ENCODE data around the gene SALL1.

The SALL1 gene

GRCh38 chr16:51156807-51157200, 5.7 kb upstream of the SALL1 start:
- DNase-seq (ENCODE audit: low read depth) = no peak

GRCh38 chr16:51155820-51156806, 5.0 kb upstream of the SALL1 start:
- no peak for DNase-seq (ENCODE audit: low read depth)

GRCh38 chr16:51155199-51155607, 4.1 kb upstream of the SALL1 start:
- DNase-seq (ENCODE audit: low read depth) = no peak

GRCh38 chr16:51154271-51155171, 3.5 kb upstream of the SALL1 start:
- DNase-seq (ENCODE audit: low read depth) = no peak

- no peak for DNase-seq (ENCODE audit: low read depth)
These were observed 2.5 kb upstream of the SALL1 start for GRCh38 chr16:51153577-51154031.

- DNase-seq (ENCODE audit: low read depth) = no peak
These were observed 1.9 kb upstream of the SALL1 start for GRCh38 chr16:51152691-51153576.

- no peak for DNase-seq (ENCODE audit: low read depth)
These were observed 1.0 kb upstream of the SALL1 start for GRCh38 chr16:51151961-51152663.

- DNase-seq (ENCODE audit: low read depth) = no peak
These were observed 428 bp upstream of the SALL1 start for GRCh38 chr16:51151435-51151960.

- no peak for DNase-seq (ENCODE audit: low read depth)
These were observed 744 bp downstream of the SALL1 start for GRCh38 chr16:51150165-51150887.

- no peak for DNase-seq (ENCODE audit: low read depth)
These were observed 1.3 kb downstream of the SALL1 start for GRCh38 chr16:51149721-51150164.

- no peak for DNase-seq (ENCODE audit: low read depth)
These were observed 1.8 kb downstream of the SALL1 start for GRCh38 chr16:51149251-51149661.

- DNase-seq (ENCODE audit: low read depth) = no peak
These were observed 2.3 kb downstream of the SALL1 start for GRCh38 chr16:51148678-51149228.

GRCh38 chr16:51147776-51148677, 3.0 kb downstream of the SALL1 start:
- DNase-seq (ENCODE audit: low read depth) = no peak

- DNase-seq (ENCODE audit: low read depth) = no peak
These were observed 4.7 kb downstream of the SALL1 start for GRCh38 chr16:51146256-51146924.

- DNase-seq (ENCODE audit: low read depth) = no peak
These were observed 6.9 kb downstream of the SALL1 start for GRCh38 chr16:51144203-51144602.

- DNase-seq (ENCODE audit: low read depth) = no peak
These were observed 7.7 kb downstream of the SALL1 start for GRCh38 chr16:51143196-51143977.

GRCh38 chr16:51141541-51141940, 9.5 kb downstream of the SALL1 start:
- DNase-seq (ENCODE audit: low read depth) = no peak
